Measurements from ENCODE around the gene VPS54.

DNA sequence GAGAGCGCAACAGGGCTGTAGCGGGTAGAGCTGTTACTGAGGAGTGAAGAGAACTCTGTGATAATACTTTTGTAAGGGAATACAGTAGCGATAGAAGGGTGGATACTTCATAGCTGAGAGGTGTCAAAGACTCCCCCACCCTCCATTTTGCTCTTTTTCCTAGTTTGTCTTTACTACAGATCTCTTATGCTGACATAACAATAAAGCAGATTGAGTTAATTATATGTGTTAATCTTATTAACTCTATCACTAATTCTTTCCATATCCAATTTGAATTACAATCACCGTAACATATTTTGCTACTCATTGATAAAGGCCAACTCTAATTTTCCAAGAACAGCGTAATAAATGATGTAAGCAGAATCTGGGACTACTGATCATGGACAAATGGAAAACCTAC lies 120.4 kb downstream of the VPS54 start:
- TF ChIP-seq CTCF (IDR thresholded peaks at IDR 0.05) (no peak), POLR2A (IDR thresholded peaks at IDR 0.05) (no peak), POLR2AphosphoS5 (IDR thresholded peaks at IDR 0.05) (no peak)
